ENCODE data around the gene RNF151.
A peak's percentile ranks its signal among the peaks of the same experiment; 100 is the strongest.

The RNF151 gene

GRCh38 chr16:1985466-1986150 lies 19.0 kb downstream of the RNF151 start:
- H3K9me2 ChIP-seq (replicated peaks; ENCODE audit: insufficient read depth, low read length) = no peaks in the 10 kb centered on the region
- no peak overlapping the region for H2AFZ ChIP-seq (ENCODE audit: low read depth, low read length, severe bottlenecking)
- H4K20me1 ChIP-seq (ENCODE audit: low read depth, low read length) = no peaks in the 10 kb centered on the region
- H3K36me3 ChIP-seq (ENCODE audit: low read length) = no peaks in the 10 kb centered on the region
- no peak overlapping the region for H3K9ac ChIP-seq (ENCODE audit: low read length)
- H3K4me2 ChIP-seq (ENCODE audit: low read depth, low read length, poor library complexity, severe bottlenecking) = no peak overlapping the region
- no peak overlapping the region for H3K4me3 ChIP-seq (ENCODE audit: insufficient read depth, low read length, poor library complexity, severe bottlenecking)
- no peaks in the 10 kb centered on the region for H3K9me3 ChIP-seq (ENCODE audit: insufficient read depth, low read length)
- H3F3A ChIP-seq (ENCODE audit: insufficient read depth) = no peaks in the 10 kb centered on the region
- no peak overlapping the region for H3K27ac ChIP-seq (ENCODE audit: low read depth, low read length)
- no peak for TF ChIP-seq CTCF (IDR thresholded peaks at IDR 0.05; ENCODE audit: insufficient read depth, low read length, poor library complexity, severe bottlenecking)
- H3K79me2 ChIP-seq (ENCODE audit: insufficient read depth, low read length) = no peaks in the 10 kb centered on the region
- H3K27me3 ChIP-seq (ENCODE audit: low read length) = no peaks in the 10 kb centered on the region

- Histone ChIP-seq H3K9me3 (ENCODE audit: insufficient read depth, low read length) (no peaks in the 10 kb centered on the region), H3K27me3 (ENCODE audit: low read length) (no peaks in the 10 kb centered on the region), H2AFZ (ENCODE audit: low read depth, low read length, severe bottlenecking) (no peak overlapping the region), H3F3A (ENCODE audit: insufficient read depth) (0 out of 2 replicates have a peak, but pooled peaks cover 4% of the 10 kb centered on the region), H3K4me3 (ENCODE audit: insufficient read depth, low read length, poor library complexity, severe bottlenecking) (no peak overlapping the region), H3K36me3 (ENCODE audit: low read length) (no peaks in the 10 kb centered on the region), H3K79me2 (ENCODE audit: insufficient read depth, low read length) (no peaks in the 10 kb centered on the region), H3K4me2 (ENCODE audit: low read depth, low read length, poor library complexity, severe bottlenecking) (no peak overlapping the region), H3K9ac (ENCODE audit: low read length) (no peak overlapping the region), H3K9me2 (replicated peaks; ENCODE audit: insufficient read depth, low read length) (no peaks in the 10 kb centered on the region), H4K20me1 (ENCODE audit: low read depth, low read length) (no peaks in the 10 kb centered on the region), H3K27ac (ENCODE audit: low read depth, low read length) (no peak overlapping the region)
- no peak for TF ChIP-seq CTCF (IDR thresholded peaks at IDR 0.05; ENCODE audit: insufficient read depth, low read length, poor library complexity, severe bottlenecking)
- no peak for TF ChIP-seq EZH2phosphoT487 (conservative IDR thresholded peaks at IDR 0.05; ENCODE audit: low read length)
Observed at GRCh38 chr16:1987198-1987597, 20.5 kb downstream of the RNF151 start.

GRCh38 chr16:1989209-1990100 lies 22.8 kb downstream of the RNF151 start, which contains the start of gene SYNGR3:
SYNGR3 (plus strand) TSS chr16:1989970; CDS start chr16:1990103, 133 bp downstream.
- H2AFZ ChIP-seq (ENCODE audit: low read depth, low read length, severe bottlenecking) = no peak within 1 kb of the TSS
- H3F3A ChIP-seq (ENCODE audit: insufficient read depth) = peaks cover 10% of the 10 kb centered on the region
- no peaks in the 10 kb centered on the region for H3K27me3 ChIP-seq (ENCODE audit: low read length)
- H3K4me3 ChIP-seq (ENCODE audit: insufficient read depth, low read length, poor library complexity, severe bottlenecking) = peak within 1 kb of the TSS; percentile 17
- no peaks in the 10 kb centered on the region for H3K36me3 ChIP-seq (ENCODE audit: low read length)
- H3K27ac ChIP-seq (ENCODE audit: low read depth, low read length) = no peak within 1 kb of the TSS
- H3K4me2 ChIP-seq (ENCODE audit: low read depth, low read length, poor library complexity, severe bottlenecking) = peak within 1 kb of the TSS; percentile 40
- peak within 1 kb of the TSS; percentile 5; the same call in 1 of the 2 replicates for H3K9ac ChIP-seq (ENCODE audit: low read length)
- H3K79me2 ChIP-seq (ENCODE audit: insufficient read depth, low read length) = no peaks in the 10 kb centered on the region
- H4K20me1 ChIP-seq (ENCODE audit: low read depth, low read length) = no peaks in the 10 kb centered on the region
- TF ChIP-seq EZH2phosphoT487 (conservative IDR thresholded peaks at IDR 0.05; ENCODE audit: low read length) = no peak
- TF ChIP-seq CTCF (IDR thresholded peaks at IDR 0.05; ENCODE audit: insufficient read depth, low read length, poor library complexity, severe bottlenecking) = no peak
- no peaks in the 10 kb centered on the region for H3K9me3 ChIP-seq (ENCODE audit: insufficient read depth, low read length)
- no peaks in the 10 kb centered on the region for H3K9me2 ChIP-seq (replicated peaks; ENCODE audit: insufficient read depth, low read length)

All from SU-DHL-6 (cell line).